HL-60/S4 (cell line): ENCODE results near the gene LAMA5.

Experiments used
- in situ Hi-C: fragments of 300-500 bp; cut with MboI; formaldehyde crosslinking; loops from 2 replicates; pipeline ENCODE4 v1.14.3; 2022; ENCODE audit warnings: low sequenced_read_pairs

Gene LAMA5

GRCh38 chr20:62320581-62321354, 46.3 kb downstream of the LAMA5 start:
- in situ Hi-C loops: no loop called here

- in situ Hi-C loops: no loop called here
These were observed 47.7 kb downstream of the LAMA5 start for GRCh38 chr20:62319346-62319909.

GRCh38 chr20:62318400-62319345, 48.4 kb downstream of the LAMA5 start:
- in situ Hi-C loops: no loop called here

GRCh38 chr20:62317167-62317655, 49.9 kb downstream of the LAMA5 start:
- in situ Hi-C loops: no loop called here

- in situ Hi-C loops: no loop called here
These were observed 50.6 kb downstream of the LAMA5 start for GRCh38 chr20:62316331-62317166.

- in situ Hi-C loops: no loop called here
These were observed 51.3 kb downstream of the LAMA5 start for GRCh38 chr20:62315773-62316172.

- in situ Hi-C loops: no loop called here
These were observed 52.3 kb downstream of the LAMA5 start for GRCh38 chr20:62314711-62315302.

GRCh38 chr20:62314339-62314638, 52.8 kb downstream of the LAMA5 start:
- in situ Hi-C loops: no loop called here

- in situ Hi-C loops: no loop called here
These were observed 53.4 kb downstream of the LAMA5 start for GRCh38 chr20:62313460-62314338.

GRCh38 chr20:62313021-62313420, 54.1 kb downstream of the LAMA5 start:
- in situ Hi-C loops: no loop called here

GRCh38 chr20:62312662-62312977, 54.5 kb downstream of the LAMA5 start:
- in situ Hi-C loops: no loop called here

- in situ Hi-C loops: no loop called here
These were observed 55.1 kb downstream of the LAMA5 start for GRCh38 chr20:62311832-62312661.

- in situ Hi-C loops: no loop called here
These were observed 56.0 kb downstream of the LAMA5 start for GRCh38 chr20:62311150-62311549.

GRCh38 chr20:62310757-62311121, 56.4 kb downstream of the LAMA5 start:
- in situ Hi-C loops: no loop called here

GRCh38 chr20:62309947-62310756, 57.0 kb downstream of the LAMA5 start:
- in situ Hi-C loops: loop anchor here (10.0 kb wide), 1 partner anchor 485 kb away; the partner anchor contains the start of gene MRGBP

GRCh38 chr20:62309198-62309944, 57.7 kb downstream of the LAMA5 start:
- in situ Hi-C loops: loop anchor here (10.0 kb wide), 1 partner anchor 485 kb away; the partner anchor contains the start of gene MRGBP
